LNCaP clone FGC (cell line): Measurements from ENCODE around the gene RALGAPA1.

ENCODE experiments used
- DNase-seq: peaks from one replicate; pipeline ENCODE4 v3.0.0-alpha.2; 2011; ENCODE audit warnings: low read depth
- H3K4me3 ChIP-seq: 2 replicates; pipeline ENCODE4 v1.5.1; 2011; ENCODE audit warnings: mild to moderate bottlenecking, low read depth, low read length, control low read depth
- TF ChIP-seq, protein P1 (sequence below): IDR thresholded peaks from 2 replicates; pipeline ENCODE4 v1.5.1; 2012; ENCODE audit warnings: mild to moderate bottlenecking; ENCODE audit not compliant: control insufficient read depth, insufficient read depth; ENCODE audit errors: extremely low read depth

The RALGAPA1 gene

DNA sequence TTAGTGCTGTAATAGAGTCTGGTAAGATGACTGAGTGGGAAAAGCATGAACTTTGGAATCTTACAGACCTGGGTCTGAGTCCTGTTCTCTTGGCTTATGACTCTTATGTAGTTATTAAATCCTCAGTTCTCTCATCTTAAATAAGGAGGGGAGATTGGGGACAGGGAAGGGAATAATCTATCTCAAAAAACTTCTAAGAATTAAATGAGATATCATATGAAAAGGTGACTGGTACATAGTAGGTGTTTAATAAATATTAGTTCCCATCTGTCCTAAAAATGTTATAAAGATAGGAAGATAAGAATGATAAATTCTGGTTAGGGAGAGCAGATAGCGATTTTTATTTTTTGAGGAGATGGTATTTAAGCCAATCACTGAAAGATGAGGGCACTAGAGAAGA, 156.1 kb downstream of the RALGAPA1 start:
- TF ChIP-seq, protein P1, sequence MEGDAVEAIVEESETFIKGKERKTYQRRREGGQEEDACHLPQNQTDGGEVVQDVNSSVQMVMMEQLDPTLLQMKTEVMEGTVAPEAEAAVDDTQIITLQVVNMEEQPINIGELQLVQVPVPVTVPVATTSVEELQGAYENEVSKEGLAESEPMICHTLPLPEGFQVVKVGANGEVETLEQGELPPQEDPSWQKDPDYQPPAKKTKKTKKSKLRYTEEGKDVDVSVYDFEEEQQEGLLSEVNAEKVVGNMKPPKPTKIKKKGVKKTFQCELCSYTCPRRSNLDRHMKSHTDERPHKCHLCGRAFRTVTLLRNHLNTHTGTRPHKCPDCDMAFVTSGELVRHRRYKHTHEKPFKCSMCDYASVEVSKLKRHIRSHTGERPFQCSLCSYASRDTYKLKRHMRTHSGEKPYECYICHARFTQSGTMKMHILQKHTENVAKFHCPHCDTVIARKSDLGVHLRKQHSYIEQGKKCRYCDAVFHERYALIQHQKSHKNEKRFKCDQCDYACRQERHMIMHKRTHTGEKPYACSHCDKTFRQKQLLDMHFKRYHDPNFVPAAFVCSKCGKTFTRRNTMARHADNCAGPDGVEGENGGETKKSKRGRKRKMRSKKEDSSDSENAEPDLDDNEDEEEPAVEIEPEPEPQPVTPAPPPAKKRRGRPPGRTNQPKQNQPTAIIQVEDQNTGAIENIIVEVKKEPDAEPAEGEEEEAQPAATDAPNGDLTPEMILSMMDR = no peak
- H3K4me3 ChIP-seq = no peak overlapping the region
- no peak for DNase-seq

DNA sequence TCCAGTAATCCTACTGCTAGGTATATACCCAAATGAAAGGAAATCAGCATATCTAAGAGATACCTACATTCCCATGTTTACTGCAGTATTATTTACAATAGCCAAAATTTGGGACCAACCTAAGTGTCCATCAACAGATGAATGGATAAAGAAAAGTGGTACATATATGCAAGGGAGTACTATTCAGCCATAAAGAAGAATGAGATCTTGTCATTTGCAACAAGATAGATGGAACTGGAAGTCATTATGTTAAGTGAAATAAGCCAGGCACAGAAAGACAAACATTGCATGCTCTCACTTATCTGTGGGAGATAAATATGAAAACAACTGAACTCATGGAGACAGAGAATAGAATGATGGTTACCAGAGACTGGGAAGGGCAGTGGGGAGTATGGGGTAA, 165.6 kb downstream of the RALGAPA1 start:
- H3K4me3 ChIP-seq = no peak overlapping the region
- TF ChIP-seq, protein P1 = no peak
- no peak for DNase-seq

- TF ChIP-seq, protein P1 = no peak
- no peak for DNase-seq
- no peak overlapping the region for H3K4me3 ChIP-seq
Measured at GRCh38 chr14:35637851-35638250, 171.2 kb downstream of the RALGAPA1 start.

DNA sequence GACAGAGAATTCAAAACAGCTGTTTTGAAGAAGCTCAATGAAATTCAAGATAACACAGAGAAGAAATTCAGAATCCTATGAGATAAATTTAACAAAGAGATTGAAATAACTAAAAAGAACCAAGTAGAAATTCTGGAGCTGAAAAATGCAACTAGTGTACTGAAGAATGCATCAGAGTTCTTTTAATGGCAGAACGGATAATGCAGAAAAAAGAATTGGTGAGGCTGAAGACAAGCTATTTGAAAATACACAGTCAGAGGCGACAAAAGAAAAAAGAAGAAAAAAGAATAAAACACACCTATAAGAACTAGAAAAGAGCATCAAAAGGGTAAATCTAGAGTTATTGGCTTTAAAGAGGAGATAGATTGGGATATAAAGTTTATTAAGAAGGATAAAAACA, 171.8 kb downstream of the RALGAPA1 start:
- TF ChIP-seq, protein P1 = no peak
- no peak overlapping the region for H3K4me3 ChIP-seq
- no peak for DNase-seq

DNA sequence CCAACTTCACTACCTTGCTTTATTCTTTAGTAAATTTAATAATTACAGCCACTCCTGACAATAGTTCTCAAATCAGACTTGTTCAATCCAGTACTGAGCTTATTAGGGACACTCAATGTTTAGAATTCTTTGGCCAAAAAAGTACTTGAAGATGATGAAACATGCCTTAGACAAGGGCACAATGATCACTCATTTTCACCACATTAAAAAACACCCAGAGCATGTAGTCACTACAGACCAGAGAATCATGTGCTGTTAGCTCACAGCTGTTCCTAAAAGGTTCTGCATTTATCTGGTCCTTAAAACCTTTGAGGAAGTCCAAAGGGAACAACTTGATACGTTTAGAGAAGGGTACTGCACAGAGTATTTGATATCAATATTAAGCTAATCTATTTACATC, 176.4 kb downstream of the RALGAPA1 start:
- TF ChIP-seq, protein P1 = no peak
- H3K4me3 ChIP-seq = no peak overlapping the region
- DNase-seq = no peak

DNA sequence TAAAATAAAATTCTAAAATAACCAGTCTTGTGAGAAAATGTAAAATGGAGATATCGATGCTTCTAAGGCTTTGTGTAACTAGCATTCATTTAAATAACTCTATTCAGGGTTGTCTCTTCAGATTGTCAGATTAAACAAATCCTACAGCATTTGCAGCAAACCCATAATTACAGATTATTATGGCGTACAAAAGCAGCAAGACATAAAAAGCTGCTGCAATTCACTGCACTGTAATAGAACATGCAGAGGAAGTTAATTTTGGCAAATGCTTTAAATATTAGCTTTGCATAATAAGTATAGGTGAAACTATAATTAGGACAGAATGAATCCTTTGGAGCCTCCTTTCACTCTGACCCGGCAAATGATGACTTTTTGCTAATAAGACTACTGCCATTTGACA, 176.8 kb downstream of the RALGAPA1 start:
- DNase-seq = no peak
- no peak overlapping the region for H3K4me3 ChIP-seq
- TF ChIP-seq, protein P1 = no peak

DNA sequence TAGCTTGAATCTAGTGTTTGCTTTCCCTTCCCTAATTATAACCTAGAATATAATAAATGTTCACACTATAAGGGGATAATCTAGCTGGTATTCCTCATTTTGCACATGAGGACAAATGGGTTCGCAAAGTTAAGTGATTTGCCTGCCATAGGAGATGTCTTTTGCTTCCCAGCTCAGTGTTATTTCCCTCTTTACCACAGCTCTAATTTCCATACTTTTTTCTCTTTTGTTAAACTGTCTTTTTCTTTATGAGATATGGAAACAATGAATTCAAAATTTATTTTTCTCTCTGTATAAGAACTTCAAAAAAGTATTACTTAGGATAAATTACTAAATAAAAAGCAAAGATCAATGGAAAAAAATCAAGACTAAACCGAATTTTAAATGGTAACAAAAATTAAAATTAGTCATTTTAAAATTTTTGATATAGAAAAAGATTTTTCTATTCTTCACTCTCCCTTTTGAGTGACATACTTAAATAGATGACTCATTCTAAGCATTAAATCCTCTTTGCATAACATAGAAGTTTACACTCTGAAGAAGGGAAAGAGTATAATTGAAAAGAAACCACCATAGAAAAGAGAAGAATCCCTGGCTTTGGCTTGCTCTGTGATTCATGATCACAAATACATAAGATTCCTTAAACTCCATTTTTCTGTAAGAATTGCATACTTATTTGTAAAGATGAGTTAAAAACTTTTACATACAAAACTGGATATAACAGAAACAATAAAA, 177.9 kb downstream of the RALGAPA1 start:
- no peak for DNase-seq
- TF ChIP-seq, protein P1 = no peak

More for the DNA sequence above, 177.9 kb downstream of the RALGAPA1 start:
- H3K4me3 ChIP-seq = no peak overlapping the region
